ENCODE measurements around the gene ZSWIM7. TPM values are rescaled to one million over a fixed set of nuclear protein-coding genes. Genes with fewer than 3 reads are reported as not detected.

Gene ZSWIM7
- total RNA-seq, 2 experiments from 2014 or later, result 27.2 to 33.2 TPM

DNA sequence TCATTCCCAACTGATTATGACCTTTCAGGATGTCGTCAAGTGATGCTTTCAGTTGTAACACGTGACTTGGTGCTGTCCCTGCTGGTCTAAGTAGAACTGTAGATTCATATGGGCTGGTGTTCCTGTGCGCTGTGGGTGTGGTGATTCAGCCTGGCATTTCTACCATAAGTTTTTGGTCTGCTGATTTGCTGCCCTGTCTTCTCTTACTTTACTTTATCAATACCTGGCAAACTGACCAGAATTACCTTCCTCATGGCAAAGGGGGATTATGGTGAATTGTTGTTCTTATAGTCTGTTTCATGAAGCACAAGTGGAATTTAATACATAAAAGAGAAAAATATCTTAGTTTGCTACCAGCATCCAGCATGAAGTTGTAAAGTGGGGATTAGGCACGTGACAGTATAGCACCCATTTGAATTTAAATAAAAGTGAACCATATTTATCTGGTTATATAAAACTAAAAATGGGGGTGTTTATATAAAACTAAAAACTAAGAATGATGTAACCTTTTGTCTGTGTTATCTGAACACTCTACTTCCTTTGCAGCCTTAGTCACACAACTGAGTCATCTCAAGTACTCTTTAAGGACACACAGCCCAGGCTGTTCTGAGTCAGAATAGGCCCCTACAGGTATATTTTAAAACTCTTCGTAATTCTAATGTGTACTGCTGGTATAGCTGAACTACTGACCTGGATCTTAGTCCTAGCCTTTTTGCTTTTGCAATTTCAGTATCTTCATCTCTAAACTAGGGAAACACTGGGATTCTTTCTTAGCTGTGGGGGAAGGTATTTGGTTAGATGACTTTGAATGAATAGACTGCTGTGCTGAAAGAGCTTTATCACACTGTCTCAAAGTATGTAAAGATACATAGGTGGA is 28.4 kb upstream of the ZSWIM7 start:
- ChIA-PET CTCF (ENCODE audit: unreplicated experiment) (no interaction called here), POLR2A (interaction anchor here (0.6 to 0.7 kb wide), 2 partner anchors 11 to 53 kb away, joined by 3 read pairs; no protein-coding TSS in a partner anchor)
- peaks cover 98% of the 10 kb centered on the region for H3K36me3 ChIP-seq (ENCODE audit: insufficient read depth, low read length)
- no peaks in the 10 kb centered on the region for H3K4me1 ChIP-seq (ENCODE audit: insufficient read depth, low read length, poor library complexity, severe bottlenecking)
- TSS peak; percentile 38 for BruUV-seq (replicated peaks)
- H3K79me2 ChIP-seq (ENCODE audit: insufficient read depth, low read depth, low read length), result peaks cover 5% of the 10 kb centered on the region; the same call in 1 of the 2 replicates
- H3K9me2 ChIP-seq (ENCODE audit: insufficient read depth, low read length), result no peaks in the 10 kb centered on the region
- H3K9me3 ChIP-seq (ENCODE audit: low read length), result no peaks in the 10 kb centered on the region
- no peak for DNase-seq (ENCODE audit: low spot score)
- H2AFZ ChIP-seq (ENCODE audit: low read length), result no peak overlapping the region
- no peak overlapping the region for H3K4me2 ChIP-seq (ENCODE audit: low read length)
- no peaks in the 10 kb centered on the region for H4K20me1 ChIP-seq (ENCODE audit: insufficient read depth, low read length)
- intact Hi-C loops (cut with micrococcal nuclease; ENCODE audit: unreplicated experiment), result no loop called here
- H3K4me3 ChIP-seq (ENCODE audit: low read depth, low read length, poor library complexity, severe bottlenecking), result no peak overlapping the region
- no peak overlapping the region for H3K27ac ChIP-seq (ENCODE audit: low read depth, low read length, poor library complexity, severe bottlenecking)
- no peak for TF ChIP-seq EZH2phosphoT487 (IDR thresholded peaks at IDR 0.05; ENCODE audit: borderline replicate concordance, low read depth, low read length)
- TF ChIP-seq, protein P1, sequence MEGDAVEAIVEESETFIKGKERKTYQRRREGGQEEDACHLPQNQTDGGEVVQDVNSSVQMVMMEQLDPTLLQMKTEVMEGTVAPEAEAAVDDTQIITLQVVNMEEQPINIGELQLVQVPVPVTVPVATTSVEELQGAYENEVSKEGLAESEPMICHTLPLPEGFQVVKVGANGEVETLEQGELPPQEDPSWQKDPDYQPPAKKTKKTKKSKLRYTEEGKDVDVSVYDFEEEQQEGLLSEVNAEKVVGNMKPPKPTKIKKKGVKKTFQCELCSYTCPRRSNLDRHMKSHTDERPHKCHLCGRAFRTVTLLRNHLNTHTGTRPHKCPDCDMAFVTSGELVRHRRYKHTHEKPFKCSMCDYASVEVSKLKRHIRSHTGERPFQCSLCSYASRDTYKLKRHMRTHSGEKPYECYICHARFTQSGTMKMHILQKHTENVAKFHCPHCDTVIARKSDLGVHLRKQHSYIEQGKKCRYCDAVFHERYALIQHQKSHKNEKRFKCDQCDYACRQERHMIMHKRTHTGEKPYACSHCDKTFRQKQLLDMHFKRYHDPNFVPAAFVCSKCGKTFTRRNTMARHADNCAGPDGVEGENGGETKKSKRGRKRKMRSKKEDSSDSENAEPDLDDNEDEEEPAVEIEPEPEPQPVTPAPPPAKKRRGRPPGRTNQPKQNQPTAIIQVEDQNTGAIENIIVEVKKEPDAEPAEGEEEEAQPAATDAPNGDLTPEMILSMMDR (conservative IDR thresholded peaks at IDR 0.05; ENCODE audit: low read length), result no peak

DNA sequence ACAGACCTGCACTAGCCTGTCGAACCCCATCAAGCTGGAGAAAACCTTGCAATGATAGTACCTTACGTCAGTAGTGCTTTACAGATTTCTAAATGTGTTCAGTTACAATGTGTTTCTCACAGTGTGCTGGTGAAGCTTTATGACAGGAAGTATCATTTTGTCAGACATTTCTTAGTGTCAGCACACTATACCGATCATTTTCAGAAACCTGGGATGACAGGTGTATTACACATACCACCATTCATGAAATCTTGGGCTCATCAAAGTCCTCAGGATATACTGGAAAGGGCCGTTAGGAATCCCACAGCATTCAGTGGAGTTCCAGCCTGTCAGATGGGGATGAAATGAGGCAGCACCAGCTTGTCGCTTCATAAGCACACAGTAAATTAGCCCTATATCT is 27.4 kb upstream of the ZSWIM7 start:
- H3K27ac ChIP-seq (ENCODE audit: low read depth, low read length, poor library complexity, severe bottlenecking), result no peak overlapping the region
- H3K9me2 ChIP-seq (ENCODE audit: insufficient read depth, low read length), result no peaks in the 10 kb centered on the region
- H4K20me1 ChIP-seq (ENCODE audit: insufficient read depth, low read length), result no peaks in the 10 kb centered on the region
- ChIA-PET POLR2A (interaction anchor here (0.6 to 0.7 kb wide), 2 partner anchors 13 to 54 kb away, joined by 3 read pairs; no protein-coding TSS in a partner anchor), CTCF (ENCODE audit: unreplicated experiment) (no interaction called here)
- H3K79me2 ChIP-seq (ENCODE audit: insufficient read depth, low read depth, low read length), result peaks cover 6% of the 10 kb centered on the region; the same call in 1 of the 2 replicates
- H3K4me2 ChIP-seq (ENCODE audit: low read length), result no peak overlapping the region
- BruUV-seq (replicated peaks), result no TSS peak
- DNase-seq (ENCODE audit: low spot score), result no peak
- intact Hi-C loops (cut with micrococcal nuclease; ENCODE audit: unreplicated experiment), result no loop called here
- no peaks in the 10 kb centered on the region for H3K4me1 ChIP-seq (ENCODE audit: insufficient read depth, low read length, poor library complexity, severe bottlenecking)
- TF ChIP-seq EZH2phosphoT487 (IDR thresholded peaks at IDR 0.05; ENCODE audit: borderline replicate concordance, low read depth, low read length), result no peak
- H3K9me3 ChIP-seq (ENCODE audit: low read length), result no peaks in the 10 kb centered on the region
- peaks cover 98% of the 10 kb centered on the region for H3K36me3 ChIP-seq (ENCODE audit: insufficient read depth, low read length)
- H2AFZ ChIP-seq (ENCODE audit: low read length), result no peak overlapping the region
- no peak overlapping the region for H3K4me3 ChIP-seq (ENCODE audit: low read depth, low read length, poor library complexity, severe bottlenecking)

DNA sequence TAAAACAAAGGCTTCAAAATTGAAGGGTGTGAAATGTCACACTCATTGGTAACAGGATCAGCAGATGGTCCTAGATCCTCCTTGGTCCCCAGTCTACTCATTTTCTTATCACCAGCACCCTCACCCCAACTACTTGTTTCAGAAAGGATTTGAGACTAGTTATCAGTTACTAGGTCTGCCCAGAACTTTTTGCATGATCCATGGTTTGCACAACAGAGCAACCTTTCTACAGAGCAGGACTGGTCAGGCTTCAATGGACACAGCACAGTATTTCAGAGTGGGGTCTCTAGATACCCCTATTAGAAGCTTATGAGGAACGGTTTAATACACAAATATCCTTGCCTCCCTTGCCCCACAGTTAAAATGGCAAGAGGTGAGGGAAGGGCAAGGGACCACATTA is 25.7 kb upstream of the ZSWIM7 start:
- Histone ChIP-seq H3K4me3 (ENCODE audit: low read depth, low read length, poor library complexity, severe bottlenecking) (no peak overlapping the region), H3K4me2 (ENCODE audit: low read length) (no peak overlapping the region), H4K20me1 (ENCODE audit: insufficient read depth, low read length) (0 out of 2 replicates have a peak, but pooled peaks cover 3% of the 10 kb centered on the region), H3K27ac (ENCODE audit: low read depth, low read length, poor library complexity, severe bottlenecking) (no peak overlapping the region), H3K36me3 (ENCODE audit: insufficient read depth, low read length) (peaks cover 98% of the 10 kb centered on the region), H3K79me2 (ENCODE audit: insufficient read depth, low read depth, low read length) (peaks cover 10% of the 10 kb centered on the region; the same call in 1 of the 2 replicates), H2AFZ (ENCODE audit: low read length) (no peak overlapping the region), H3K4me1 (ENCODE audit: insufficient read depth, low read length, poor library complexity, severe bottlenecking) (no peaks in the 10 kb centered on the region), H3K9me3 (ENCODE audit: low read length) (no peaks in the 10 kb centered on the region), H3K9me2 (ENCODE audit: insufficient read depth, low read length) (no peaks in the 10 kb centered on the region)
- intact Hi-C loops (cut with micrococcal nuclease; ENCODE audit: unreplicated experiment), result no loop called here
- TF ChIP-seq, protein P1 (conservative IDR thresholded peaks at IDR 0.05; ENCODE audit: low read length), result no peak
- no peak for TF ChIP-seq EZH2phosphoT487 (IDR thresholded peaks at IDR 0.05; ENCODE audit: borderline replicate concordance, low read depth, low read length)
- no peak for DNase-seq (ENCODE audit: low spot score)
- no TSS peak for BruUV-seq (replicated peaks)
- CTCF ChIA-PET (ENCODE audit: unreplicated experiment), result no interaction called here
- POLR2A ChIA-PET, result interaction anchor here (0.6 kb wide), 1 partner anchor 621 kb away, joined by 4 read pairs; no protein-coding TSS in a partner anchor
